Stomach (tissue), 9 donors: ENCODE measurements around the gene CLSTN1. TPM values are rescaled to one million over a fixed set of nuclear protein-coding genes. Genes with fewer than 3 reads are reported as not detected.
A peak's percentile ranks its signal among the peaks of the same experiment; 100 is the strongest.

Experiments used
- DNase-seq, 2 donors: peaks; one replicate each; pipeline versions ENCODE4 v3.0.0 to v3.0.0-alpha.2; 2013 to 2019
- H3K27ac ChIP-seq, 5 donors: fragments of 200-600 bp in 4 of 5; sonication (generic) in 4 of 5; one replicate each; pipeline ENCODE4 v1.5.1; 2013 to 2019; ENCODE audit warnings: mild to moderate bottlenecking in 1 of 5, moderate library complexity in 1 of 5
- H3K27me3 ChIP-seq, 3 donors: fragments of 200-600 bp; sonication (generic); one replicate each; pipeline ENCODE4 v1.5.1; 2017 to 2019; ENCODE audit warnings: mixed run types in 1 of 3
- H3K36me3 ChIP-seq, 4 donors: fragments of 200-600 bp; sonication (generic); 1 replicate in 3 of 4; 2 replicates in 1 of 4; pipeline ENCODE4 v1.5.1; 2016 to 2019
- H3K4me1 ChIP-seq, 4 donors: fragments of 200-600 bp; sonication (generic); one replicate each; pipeline ENCODE4 v1.5.1; 2016 to 2019
- H3K4me3 ChIP-seq, 4 donors: fragments of 200-600 bp; sonication (generic) in 3 of 4; one replicate each; pipeline ENCODE4 v1.5.1; 2016 to 2019; ENCODE audit warnings: mild to moderate bottlenecking in 1 of 4
- H3K9me3 ChIP-seq, 4 donors: fragments of 200-600 bp; sonication (generic); one replicate each; pipeline ENCODE4 v1.5.1; 2016 to 2019
- CTCF ChIP-seq, 7 experiments: fragments of 450-650 bp in 4 of 7; fragments of 200-600 bp in 3 of 7; sonication (generic) in 3 of 7; IDR thresholded peaks; one replicate each; pipeline ENCODE4 v1.5.1; 2016 to 2019; ENCODE audit warnings: antibody characterized with exemption in 7 of 7, control low read depth in 2 of 7, mild to moderate bottlenecking in 1 of 7
- EP300 ChIP-seq: sonication (generic); formaldehyde crosslinking; IDR thresholded peaks from one replicate; pipeline ENCODE4 v1.6.1; 2017; ENCODE audit warnings: antibody characterized with exemption
- POLR2A ChIP-seq, 4 donors: fragments of 450-650 bp; IDR thresholded peaks; one replicate each; pipeline ENCODE4 v1.6.1; 2016; ENCODE audit warnings: antibody characterized with exemption in 4 of 4, control low read depth in 2 of 4, mild to moderate bottlenecking in 1 of 4, moderate library complexity in 1 of 4
- POLR2AphosphoS5 ChIP-seq, 3 donors: sonication (generic); formaldehyde crosslinking; IDR thresholded peaks; one replicate each; pipeline ENCODE4 v1.6.1; 2016; ENCODE audit warnings: antibody characterized with exemption in 3 of 3
- WGBS, 5 donors: extraction: QIAGEN DNeasy Blood & Tissue Kit in 3 of 5; methylation state at CpG; one replicate each; pipeline versions ENCODE4 v1.1.5 to v1.1.7; 2013 to 2018; 5-methylcytosine and 5-hydroxymethylcytosine counted together
- intact Hi-C: fragments of 100-400 bp; cut with DNase I; formaldehyde crosslinking; loops from one replicate; pipeline ENCODE4 v1.15.1; 2023; ENCODE audit warnings: low total_unique reads
- polyA plus RNA-seq, 3 donors: library from polyadenylated mRNA; stranded (reverse); fragments of 200-250 nt; gene quantifications; one replicate each; pipeline ENCODE4 v1.2.3, GENCODE V29; 2013
- total RNA-seq, 5 donors: library from RNA; depleted of rRNA; stranded (reverse); fragments of >200 nt; gene quantifications; one replicate each; pipeline versions ENCODE4 v1.1.0 to v1.2.3, GENCODE V29; 2014 to 2016
- donor health status: healthy with polysubstance abuse.
- donor health status: Bipolar disorder and iron deficiency.
- donor health status: healthy.

CLSTN1 gene
- total and polyA plus RNA-seq, 8 donors: 10.5 to 156 (median 30.9) TPM

GRCh38 chr1:9835404-9835757 is 11.6 kb upstream of the CLSTN1 start:
- H3K27ac ChIP-seq: no peak overlapping the region
- peaks cover 0 to 15% (median 11%) of the 10 kb centered on the region in 4 donors for H3K4me1 ChIP-seq
- no peak for DNase-seq
- no peaks in the 10 kb centered on the region for H3K9me3 ChIP-seq
- intact Hi-C loops: no loop called here
- TF ChIP-seq CTCF (IDR thresholded peaks at IDR 0.05): no peak
- TF ChIP-seq POLR2A (IDR thresholded peaks at IDR 0.05): no peak
- TF ChIP-seq POLR2AphosphoS5 (IDR thresholded peaks at IDR 0.05): no peak
- no peak for TF ChIP-seq EP300
- no peak overlapping the region for H3K4me3 ChIP-seq
- H3K36me3 ChIP-seq: no peaks in the 10 kb centered on the region
- WGBS, 5 donors: 46 to 62% (median 57%) methylated on average over 9 of the region's 9 CpGs
- no peaks in the 10 kb centered on the region for H3K27me3 ChIP-seq

- Histone ChIP-seq H3K9me3 (no peaks in the 10 kb centered on the region), H3K4me3 (no peak overlapping the region), H3K27me3 (no peaks in the 10 kb centered on the region), H3K4me1 (peaks cover 0 to 15% (median 11%) of the 10 kb centered on the region in 4 donors), H3K27ac (no peak overlapping the region), H3K36me3 (no peaks in the 10 kb centered on the region)
- WGBS, 5 donors: 74 to 90% (median 84%) methylated on average over 3 of the region's 3 CpGs
- intact Hi-C loops: no loop called here
- TF ChIP-seq CTCF (IDR thresholded peaks at IDR 0.05): no peak
- no peak for TF ChIP-seq POLR2A (IDR thresholded peaks at IDR 0.05)
- TF ChIP-seq POLR2AphosphoS5 (IDR thresholded peaks at IDR 0.05): no peak
- TF ChIP-seq EP300: no peak
- DNase-seq: no peak
Measured at GRCh38 chr1:9833632-9834031, 9.9 kb upstream of the CLSTN1 start.

- no peak overlapping the region for H3K4me3 ChIP-seq
- no peaks in the 10 kb centered on the region for H3K27me3 ChIP-seq
- H3K4me1 ChIP-seq: peaks cover 20 to 28% (median 25%) of the 10 kb centered on the region in 4 donors
- WGBS, 5 donors: 68 to 78% (median 73%) methylated on average over 24 of the region's 24 CpGs
- H3K36me3 ChIP-seq: no peaks in the 10 kb centered on the region
- no peak for DNase-seq
- H3K27ac ChIP-seq: no peak overlapping the region
- intact Hi-C loops: no loop called here
- TF ChIP-seq EP300: no peak
- no peak for TF ChIP-seq POLR2A (IDR thresholded peaks at IDR 0.05)
- no peak for TF ChIP-seq POLR2AphosphoS5 (IDR thresholded peaks at IDR 0.05)
- peak in 1 of 7 experiments; percentile 7 for TF ChIP-seq CTCF (IDR thresholded peaks at IDR 0.05)
- H3K9me3 ChIP-seq: no peaks in the 10 kb centered on the region
Measured at GRCh38 chr1:9827558-9828185, 3.9 kb upstream of the CLSTN1 start.

GRCh38 chr1:9826616-9827015 is 2.9 kb upstream of the CLSTN1 start:
- TF ChIP-seq CTCF (IDR thresholded peaks at IDR 0.05) (no peak), EP300 (no peak), POLR2A (IDR thresholded peaks at IDR 0.05) (no peak), POLR2AphosphoS5 (IDR thresholded peaks at IDR 0.05) (no peak)
- no peaks in the 10 kb centered on the region for H3K9me3 ChIP-seq
- no peaks in the 10 kb centered on the region for H3K36me3 ChIP-seq
- no peaks in the 10 kb centered on the region for H3K27me3 ChIP-seq
- H3K4me1 ChIP-seq: peaks cover 30 to 38% (median 35%) of the 10 kb centered on the region in 4 donors
- peak overlapping the region in 1 of 5 donors; percentile 91 for H3K27ac ChIP-seq
- intact Hi-C loops: no loop called here
- H3K4me3 ChIP-seq: no peak overlapping the region
- 82 to 95% (median 90%) methylated on average over 3 of the region's 3 CpGs for WGBS, 5 donors
- DNase-seq: no peak
